Erythroblast (primary cell): ENCODE results near the gene NDUFV2.

Experiments
- GATA1 ChIP-seq: IDR thresholded peaks from 2 replicates; pipeline ENCODE4 v1.6.1; 2011; ENCODE audit warnings: low read depth, mild to moderate bottlenecking, control low read depth, low read length, moderate library complexity
- POLR2A ChIP-seq: IDR thresholded peaks from 2 replicates; pipeline ENCODE4 v1.6.1; 2011; ENCODE audit warnings: mild to moderate bottlenecking, low read length

DNA sequence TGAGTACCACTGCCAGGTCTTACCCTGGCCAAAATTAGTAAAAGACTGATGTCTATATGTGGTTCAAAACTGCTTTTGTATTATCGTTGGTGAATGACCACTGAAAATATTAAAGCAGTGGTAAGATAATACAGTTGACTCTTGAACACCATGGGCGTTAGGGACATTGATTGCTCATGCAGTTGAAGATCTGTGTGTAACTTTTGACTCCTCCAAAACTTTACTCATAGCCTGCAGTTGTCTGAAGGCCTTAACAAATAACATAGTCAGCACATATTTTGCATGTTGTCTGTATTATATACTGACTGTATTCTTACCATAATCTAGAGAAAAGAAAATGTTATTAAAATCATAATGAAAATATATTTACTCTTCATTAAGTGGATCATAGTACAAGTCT lies 28.3 kb downstream of the NDUFV2 start:
- no peak for TF ChIP-seq POLR2A
- no peak for TF ChIP-seq GATA1
